Activated gamma-delta T cell treated with anti-CD3 and anti-CD28 coated beads, Interleukin-2, amount 50 U/mL, for 16 hours (primary cell): ENCODE results near the gene CRYBG2.

Experiments used
- DNase-seq: peaks from one replicate; pipeline ENCODE4 v3.0.0-alpha.2; 2020; ENCODE audit warnings: low read depth

The CRYBG2 gene

GRCh38 chr1:26372039-26372438 is 18.1 kb upstream of the CRYBG2 start:
- DNase-seq, result no peak

GRCh38 chr1:26370591-26371382 is 16.9 kb upstream of the CRYBG2 start:
- DNase-seq, result no peak

- DNase-seq, result no peak
Observed at GRCh38 chr1:26368486-26368885, 14.6 kb upstream of the CRYBG2 start.

- DNase-seq, result no peak
Observed at GRCh38 chr1:26368006-26368405, 14.1 kb upstream of the CRYBG2 start.

- DNase-seq, result no peak
Observed at GRCh38 chr1:26367441-26367840, 13.5 kb upstream of the CRYBG2 start.

GRCh38 chr1:26364956-26365355 is 11.0 kb upstream of the CRYBG2 start:
- DNase-seq, result no peak

- DNase-seq, result peak; percentile 80
Observed at GRCh38 chr1:26363549-26364448, 9.9 kb upstream of the CRYBG2 start.

- DNase-seq, result no peak
Observed at GRCh38 chr1:26362331-26362730, 8.4 kb upstream of the CRYBG2 start.

GRCh38 chr1:26361605-26362122 is 7.7 kb upstream of the CRYBG2 start:
- no peak for DNase-seq

GRCh38 chr1:26360807-26361604 is 7.1 kb upstream of the CRYBG2 start:
- no peak for DNase-seq

- DNase-seq, result peak; percentile 43
Observed at GRCh38 chr1:26359981-26360806, 6.3 kb upstream of the CRYBG2 start.

- peak; percentile 46 for DNase-seq
Observed at GRCh38 chr1:26358411-26359384, 4.8 kb upstream of the CRYBG2 start.

- DNase-seq, result no peak
Observed at GRCh38 chr1:26357121-26357602, 3.2 kb upstream of the CRYBG2 start.

GRCh38 chr1:26356106-26356505 is 2.2 kb upstream of the CRYBG2 start:
- DNase-seq, result no peak

- no peak for DNase-seq
Observed at GRCh38 chr1:26354972-26355371, 1.0 kb upstream of the CRYBG2 start.

- no peak for DNase-seq
Observed at GRCh38 chr1:26353210-26353859, 595 bp downstream of the CRYBG2 start.

- DNase-seq, result no peak
Observed at GRCh38 chr1:26352338-26352679, 1.6 kb downstream of the CRYBG2 start.

- no peak for DNase-seq
Observed at GRCh38 chr1:26351590-26352337, 2.2 kb downstream of the CRYBG2 start.
